WERI-Rb-1 (cell line): ENCODE data around the gene STX7.

Source experiments
- DNase-seq: peaks from one replicate; pipeline ENCODE4 v3.0.0-alpha.2; 2020
- H3K27ac ChIP-seq: fragments of 250-450 bp; sonication (Bioruptor Pico); 2 replicates; pipeline ENCODE4 v1.5.1; 2020; ENCODE audit warnings: mild to moderate bottlenecking, moderate library complexity
- H3K27me3 ChIP-seq: fragments of 250-450 bp; sonication (Bioruptor Pico); 2 replicates; pipeline ENCODE4 v1.5.1; 2021; ENCODE audit warnings: mild to moderate bottlenecking, low read depth, moderate library complexity; ENCODE audit not compliant: insufficient read depth, severe bottlenecking
- H3K36me3 ChIP-seq: fragments of 250-450 bp; sonication (Bioruptor Pico); 2 replicates; pipeline ENCODE4 v1.5.1; 2020; ENCODE audit warnings: mild to moderate bottlenecking, moderate library complexity
- H3K4me3 ChIP-seq: 2 replicates; pipeline ENCODE4 v1.5.1; 2011; ENCODE audit warnings: low read depth, mild to moderate bottlenecking, control low read depth, low read length
- H3K9me3 ChIP-seq: fragments of 250-450 bp; sonication (Bioruptor Pico); 2 replicates; pipeline ENCODE4 v1.5.1; 2021; ENCODE audit warnings: mild to moderate bottlenecking, moderate library complexity; ENCODE audit not compliant: severe bottlenecking
- CTCF ChIP-seq: IDR thresholded peaks from 2 replicates; pipeline ENCODE4 v1.5.1; 2011; ENCODE audit warnings: low read depth, mild to moderate bottlenecking, control low read depth, inconsistent platforms, low read length

The STX7 gene

GRCh38 chr6:132399376-132400074 is 113.4 kb downstream of the STX7 start:
- Histone ChIP-seq H3K4me3 (no peak overlapping the region), H3K27me3 (peaks cover 78% of the 10 kb centered on the region)

More at GRCh38 chr6:132399376-132400074, 113.4 kb downstream of the STX7 start:
- no peak overlapping the region for H3K27ac ChIP-seq
- TF ChIP-seq CTCF = no peak
- DNase-seq = no peak
- H3K9me3 ChIP-seq = no peaks in the 10 kb centered on the region
- H3K36me3 ChIP-seq = no peaks in the 10 kb centered on the region
